Measurements from ENCODE around the gene LRRC3. TPM values are rescaled to one million over a fixed set of nuclear protein-coding genes. Genes with fewer than 3 reads are reported as not detected.

Gene LRRC3
- total RNA-seq, 1 experiment from 2014 or later: 5.7 TPM

- TF ChIP-seq AR (CRISPR knock-in tag; IDR thresholded peaks at IDR 0.05): no peak
- no peak for TF ChIP-seq ZNF317 (CRISPR knock-in tag; IDR thresholded peaks at IDR 0.05; ENCODE audit: borderline replicate concordance, low read depth)
- no peak for TF ChIP-seq TCF7 (CRISPR knock-in tag; IDR thresholded peaks at IDR 0.05; ENCODE audit: low read depth)
- no peak for TF ChIP-seq CBFB (CRISPR knock-in tag; IDR thresholded peaks at IDR 0.05; ENCODE audit: low read depth)
These were observed 30.6 kb upstream of the LRRC3 start (continued) for GRCh38 chr21:44424608-44425306.

GRCh38 chr21:44425307-44425894 lies 29.9 kb upstream of the LRRC3 start:
- Mint-ChIP-seq H3K4me1 (no peaks in the 10 kb centered on the region), H3K4me3 (no peak overlapping the region), H3K27me3 (ENCODE audit: low read depth) (no peaks in the 10 kb centered on the region), H3K9me3 (peaks cover 10% of the 10 kb centered on the region), H3K36me3 (peaks cover 5% of the 10 kb centered on the region; the same call in 1 of the 2 replicates), H3K27ac (no peak overlapping the region)
- ATAC-seq: no peak
- DNase-seq (ENCODE audit: low spot score): peak; percentile 12
- CTCF ChIA-PET: no interaction called here
- POLR2A ChIA-PET: interaction anchor here (0.5 kb wide), 1 partner anchor 17 kb away, joined by 3 read pairs; no protein-coding TSS in a partner anchor
- TF ChIP-seq ZNF232 (CRISPR knock-in tag; IDR thresholded peaks at IDR 0.05): no peak
- no peak for TF ChIP-seq TCF7 (CRISPR knock-in tag; IDR thresholded peaks at IDR 0.05; ENCODE audit: low read depth)
- TF ChIP-seq CREM (CRISPR knock-in tag; IDR thresholded peaks at IDR 0.05): no peak
- TF ChIP-seq, protein P1, sequence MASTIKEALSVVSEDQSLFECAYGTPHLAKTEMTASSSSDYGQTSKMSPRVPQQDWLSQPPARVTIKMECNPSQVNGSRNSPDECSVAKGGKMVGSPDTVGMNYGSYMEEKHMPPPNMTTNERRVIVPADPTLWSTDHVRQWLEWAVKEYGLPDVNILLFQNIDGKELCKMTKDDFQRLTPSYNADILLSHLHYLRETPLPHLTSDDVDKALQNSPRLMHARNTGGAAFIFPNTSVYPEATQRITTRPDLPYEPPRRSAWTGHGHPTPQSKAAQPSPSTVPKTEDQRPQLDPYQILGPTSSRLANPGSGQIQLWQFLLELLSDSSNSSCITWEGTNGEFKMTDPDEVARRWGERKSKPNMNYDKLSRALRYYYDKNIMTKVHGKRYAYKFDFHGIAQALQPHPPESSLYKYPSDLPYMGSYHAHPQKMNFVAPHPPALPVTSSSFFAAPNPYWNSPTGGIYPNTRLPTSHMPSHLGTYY (CRISPR knock-in tag; IDR thresholded peaks at IDR 0.05): no peak
- TF ChIP-seq NFATC4 (CRISPR knock-in tag; IDR thresholded peaks at IDR 0.05): no peak

- Mint-ChIP-seq H3K9me3 (peaks cover 16% of the 10 kb centered on the region), H3K27me3 (ENCODE audit: low read depth) (no peaks in the 10 kb centered on the region), H3K4me3 (no peak overlapping the region), H3K4me1 (no peaks in the 10 kb centered on the region), H3K27ac (no peak overlapping the region), H3K36me3 (peaks cover 8% of the 10 kb centered on the region; the same call in 1 of the 2 replicates)
- no peak for TF ChIP-seq USF2 (CRISPR knock-in tag; IDR thresholded peaks at IDR 0.05)
- no peak for TF ChIP-seq ZNF121 (CRISPR knock-in tag; IDR thresholded peaks at IDR 0.05)
- CTCF ChIA-PET: interaction anchor here (0.9 kb wide), 1 partner anchor 129 kb away, joined by 3 read pairs; no protein-coding TSS in a partner anchor
- DNase-seq (ENCODE audit: low spot score): peak; percentile 8
- POLR2A ChIA-PET: no interaction called here
- ATAC-seq: no peak
These were observed 29.2 kb upstream of the LRRC3 start for GRCh38 chr21:44425895-44426662.

DNA sequence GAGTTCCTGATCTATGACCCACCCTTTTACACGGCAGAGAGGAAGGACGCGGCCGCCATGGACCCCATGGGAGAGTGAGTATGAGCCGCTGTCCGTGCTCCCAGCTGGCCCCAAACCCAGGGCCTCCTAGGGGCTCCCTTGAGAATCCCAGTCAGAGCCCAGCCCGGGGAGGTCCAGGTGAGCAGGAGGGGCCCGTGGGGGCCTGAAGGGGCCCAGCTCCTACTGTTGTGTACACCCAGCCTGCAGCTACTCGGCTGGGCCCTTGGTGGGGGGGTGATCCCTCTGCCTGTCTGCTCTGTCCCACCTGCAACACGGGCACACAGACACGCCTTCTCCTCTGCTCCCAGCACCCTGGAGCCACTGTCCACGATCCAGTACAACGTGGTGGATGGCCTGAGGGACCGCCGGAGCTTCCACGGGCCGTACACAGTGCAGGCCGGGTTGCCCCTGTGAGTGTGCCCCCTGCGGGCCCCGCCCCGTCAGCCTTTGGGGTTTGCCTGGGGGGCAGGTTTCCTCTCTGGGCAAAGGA lies 28.6 kb upstream of the LRRC3 start:
- peaks cover 19% of the 10 kb centered on the region for H3K9me3 Mint-ChIP-seq
- ATAC-seq: no peak
- no peaks in the 10 kb centered on the region for H3K27me3 Mint-ChIP-seq (ENCODE audit: low read depth)
- POLR2A ChIA-PET: no interaction called here
- no peak overlapping the region for H3K27ac Mint-ChIP-seq
- peaks cover 9% of the 10 kb centered on the region; the same call in 1 of the 2 replicates for H3K36me3 Mint-ChIP-seq
- no peak for DNase-seq (ENCODE audit: low spot score)
- H3K4me1 Mint-ChIP-seq: no peaks in the 10 kb centered on the region
- H3K4me3 Mint-ChIP-seq: no peak overlapping the region
- CTCF ChIA-PET: interaction anchor here (0.9 kb wide), 1 partner anchor 129 kb away, joined by 3 read pairs; no protein-coding TSS in a partner anchor
- TF ChIP-seq ELF4 (CRISPR knock-in tag; IDR thresholded peaks at IDR 0.05; ENCODE audit: low read depth): no peak
- TF ChIP-seq EMX1 (CRISPR knock-in tag; IDR thresholded peaks at IDR 0.05): no peak
- TF ChIP-seq MYBL2 (CRISPR knock-in tag; IDR thresholded peaks at IDR 0.05): no peak
- no peak for TF ChIP-seq ZNF263 (CRISPR knock-in tag; IDR thresholded peaks at IDR 0.05; ENCODE audit: low read depth)
- TF ChIP-seq, protein P2, sequence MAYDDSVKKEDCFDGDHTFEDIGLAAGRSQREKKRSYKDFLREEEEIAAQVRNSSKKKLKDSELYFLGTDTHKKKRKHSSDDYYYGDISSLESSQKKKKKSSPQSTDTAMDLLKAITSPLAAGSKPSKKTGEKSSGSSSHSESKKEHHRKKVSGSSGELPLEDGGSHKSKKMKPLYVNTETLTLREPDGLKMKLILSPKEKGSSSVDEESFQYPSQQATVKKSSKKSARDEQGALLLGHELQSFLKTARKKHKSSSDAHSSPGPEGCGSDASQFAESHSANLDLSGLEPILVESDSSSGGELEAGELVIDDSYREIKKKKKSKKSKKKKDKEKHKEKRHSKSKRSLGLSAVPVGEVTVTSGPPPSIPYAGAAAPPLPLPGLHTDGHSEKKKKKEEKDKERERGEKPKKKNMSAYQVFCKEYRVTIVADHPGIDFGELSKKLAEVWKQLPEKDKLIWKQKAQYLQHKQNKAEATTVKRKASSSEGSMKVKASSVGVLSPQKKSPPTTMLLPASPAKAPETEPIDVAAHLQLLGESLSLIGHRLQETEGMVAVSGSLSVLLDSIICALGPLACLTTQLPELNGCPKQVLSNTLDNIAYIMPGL (CRISPR knock-in tag; IDR thresholded peaks at IDR 0.05): no peak
- TF ChIP-seq ESRRA (CRISPR knock-in tag; IDR thresholded peaks at IDR 0.05; ENCODE audit: borderline replicate concordance): no peak
- no peak for TF ChIP-seq CTCF (IDR thresholded peaks at IDR 0.05)
- no peak for TF ChIP-seq HMGA2 (CRISPR knock-in tag; IDR thresholded peaks at IDR 0.05)
- no peak for TF ChIP-seq PRRX2 (CRISPR knock-in tag; IDR thresholded peaks at IDR 0.05)
- TF ChIP-seq CREB1 (CRISPR knock-in tag; IDR thresholded peaks at IDR 0.05): no peak
